GM10266 (cell line): ENCODE measurements around the gene GSTT2.
"Not testable (repeated sequence)": the region's sequence is repeated elsewhere in the genome, so short reads cannot be mapped to it uniquely, and the experiment has no call there.

Source experiments
- DNase-seq: peaks from one replicate; pipeline ENCODE4 v3.0.0; 2012; ENCODE audit errors: extremely low spot score
- CTCF ChIP-seq: IDR thresholded peaks from 2 replicates; pipeline ENCODE4 v1.5.1; 2012; ENCODE audit warnings: mild to moderate bottlenecking, low read depth; ENCODE audit not compliant: control insufficient read depth, insufficient read depth; ENCODE audit errors: missing control alignments

Gene GSTT2

GRCh38 chr22:23956301-23956900, 23.5 kb upstream of the GSTT2 start:
- peak; percentile 93 for TF ChIP-seq CTCF
- DNase-seq, result peak; percentile 66

GRCh38 chr22:23961084-23961771, 18.7 kb upstream of the GSTT2 start, which contains the start of gene GSTT2B:
GSTT2B (minus strand) TSS chr22:23961195; CDS start chr22:23961131, 64 bp downstream.
- not testable (repeated sequence) for DNase-seq

GRCh38 chr22:23966094-23966493, 13.8 kb upstream of the GSTT2 start:
- not testable (repeated sequence) for DNase-seq

GRCh38 chr22:23966568-23966967, 13.4 kb upstream of the GSTT2 start, which contains the start of gene DDTL:
DDTL (plus strand) TSS chr22:23966888; CDS start chr22:23966915, 27 bp downstream.
- not testable (repeated sequence) for DNase-seq

- DNase-seq, result no peak
- no peak for TF ChIP-seq CTCF
Measured at GRCh38 chr22:23969071-23969470, 10.9 kb upstream of the GSTT2 start.

GRCh38 chr22:23970201-23970641, 9.7 kb upstream of the GSTT2 start:
- TF ChIP-seq CTCF, result no peak
- DNase-seq, result no peak

GRCh38 chr22:23970816-23971486, 9.0 kb upstream of the GSTT2 start:
- no peak for TF ChIP-seq CTCF

GRCh38 chr22:23971927-23972326, 8.0 kb upstream of the GSTT2 start:
- DNase-seq, result not testable (repeated sequence)

More at GRCh38 chr22:23970816-23971486, 9.0 kb upstream of the GSTT2 start:
- peak; percentile 4 for DNase-seq

- not testable (repeated sequence) for DNase-seq
Measured at GRCh38 chr22:23974345-23974744, 5.6 kb upstream of the GSTT2 start, which contains the start of gene DDT. DDT (minus strand) TSS chr22:23974441; CDS start chr22:23974414, 27 bp downstream.

- DNase-seq, result not testable (repeated sequence)
Measured at GRCh38 chr22:23974836-23975352, 5.0 kb upstream of the GSTT2 start.

- not testable (repeated sequence) for DNase-seq
Measured at GRCh38 chr22:23977304-23977703, 2.6 kb upstream of the GSTT2 start.

GRCh38 chr22:23980567-23980966, 633 bp downstream of the GSTT2 start:
- not testable (repeated sequence) for DNase-seq
